WTC11 (cell line): ENCODE data around the gene INSM2. TPM values are rescaled to one million over a fixed set of nuclear protein-coding genes. Genes with fewer than 3 reads are reported as not detected.

Experiments
- ARID4B ChIP-seq: sonication (generic); formaldehyde crosslinking; IDR thresholded peaks from 2 replicates; pipeline ENCODE4 v1.8.0; 2023; ENCODE audit warnings: missing genetic modification reagents, mild to moderate bottlenecking, borderline replicate concordance
- CBFB ChIP-seq: sonication (generic); formaldehyde crosslinking; IDR thresholded peaks from 2 replicates; pipeline ENCODE4 v1.8.1; 2022; ENCODE audit warnings: mild to moderate bottlenecking, low read depth, missing genetic modification reagents
- CDX4 ChIP-seq: fragments of 250-450 bp; sonication (Bioruptor Pico); IDR thresholded peaks from 2 replicates; pipeline ENCODE4 v1.9.0; 2021; ENCODE audit warnings: moderate library complexity, mild to moderate bottlenecking, inconsistent platforms, borderline replicate concordance
- CREM ChIP-seq: sonication (generic); formaldehyde crosslinking; IDR thresholded peaks from 2 replicates; pipeline ENCODE4 v1.8.1; 2022; ENCODE audit warnings: mild to moderate bottlenecking, missing genetic modification reagents, moderate library complexity
- E2F5 ChIP-seq: sonication (generic); formaldehyde crosslinking; IDR thresholded peaks from 2 replicates; pipeline ENCODE4 v1.8.1; 2022; ENCODE audit warnings: mild to moderate bottlenecking, moderate library complexity, missing genetic modification reagents
- ELF4 ChIP-seq: sonication (generic); formaldehyde crosslinking; IDR thresholded peaks from 2 replicates; pipeline ENCODE4 v1.8.1; 2022; ENCODE audit warnings: low read depth, mild to moderate bottlenecking, moderate library complexity, missing genetic modification reagents
- ERG ChIP-seq: fragments of 250-450 bp; sonication (Bioruptor Pico); IDR thresholded peaks from 2 replicates; pipeline ENCODE4 v1.8.0; 2021; ENCODE audit warnings: mild to moderate bottlenecking
- ETV6 ChIP-seq: sonication (generic); formaldehyde crosslinking; IDR thresholded peaks from 2 replicates; pipeline ENCODE4 v1.8.1; 2022; ENCODE audit warnings: mild to moderate bottlenecking, missing genetic modification reagents
- FOXJ3 ChIP-seq: sonication (generic); formaldehyde crosslinking; IDR thresholded peaks from 2 replicates; pipeline ENCODE4 v1.9.0; 2021; ENCODE audit warnings: missing genetic modification reagents, mild to moderate bottlenecking, borderline replicate concordance
- FOXK1 ChIP-seq: sonication (generic); formaldehyde crosslinking; IDR thresholded peaks from 2 replicates; pipeline ENCODE4 v1.8.0; 2022; ENCODE audit warnings: mild to moderate bottlenecking, moderate library complexity, missing genetic modification reagents
- FOXP1 ChIP-seq: sonication (generic); formaldehyde crosslinking; IDR thresholded peaks from 2 replicates; pipeline ENCODE4 v1.8.0; 2022; ENCODE audit warnings: missing genetic modification reagents, mild to moderate bottlenecking, moderate library complexity, borderline replicate concordance
- HMGA2 ChIP-seq: fragments of 250-450 bp; sonication (Bioruptor Pico); IDR thresholded peaks from 2 replicates; pipeline ENCODE4 v1.4.0; 2021; ENCODE audit warnings: mild to moderate bottlenecking, moderate library complexity
- IRF1 ChIP-seq: sonication (generic); formaldehyde crosslinking; IDR thresholded peaks from 2 replicates; pipeline ENCODE4 v1.8.0; 2023; ENCODE audit warnings: missing genetic modification reagents
- IRF2 ChIP-seq: sonication (generic); formaldehyde crosslinking; IDR thresholded peaks from 2 replicates; pipeline ENCODE4 v1.8.0; 2022; ENCODE audit warnings: low read depth, missing genetic modification reagents, borderline replicate concordance
- JUN ChIP-seq: sonication (generic); formaldehyde crosslinking; IDR thresholded peaks from 2 replicates; pipeline ENCODE4 v1.8.0; 2023; ENCODE audit warnings: mild to moderate bottlenecking, missing genetic modification reagents
- KAT7 ChIP-seq: sonication (generic); formaldehyde crosslinking; IDR thresholded peaks from 2 replicates; pipeline ENCODE4 v1.8.1; 2023; ENCODE audit warnings: missing genetic modification reagents, mild to moderate bottlenecking, borderline replicate concordance
- MAX ChIP-seq: sonication (generic); formaldehyde crosslinking; IDR thresholded peaks from 2 replicates; pipeline ENCODE4 v1.8.0; 2022; ENCODE audit warnings: mild to moderate bottlenecking, missing genetic modification reagents
- NFATC4 ChIP-seq: fragments of 250-450 bp; sonication (Bioruptor Pico); IDR thresholded peaks from 2 replicates; pipeline ENCODE4 v1.9.0; 2021; ENCODE audit warnings: mild to moderate bottlenecking
- NR1H2 ChIP-seq: sonication (generic); formaldehyde crosslinking; IDR thresholded peaks from 2 replicates; pipeline ENCODE4 v1.9.0; 2021; ENCODE audit warnings: mild to moderate bottlenecking, moderate library complexity, missing genetic modification reagents
- OVOL2 ChIP-seq: fragments of 250-450 bp; sonication (Bioruptor Pico); IDR thresholded peaks from 2 replicates; pipeline ENCODE4 v1.9.0; 2021; ENCODE audit warnings: mild to moderate bottlenecking, borderline replicate concordance
- RELA ChIP-seq: sonication (generic); formaldehyde crosslinking; IDR thresholded peaks from 2 replicates; pipeline ENCODE4 v1.8.1; 2022; ENCODE audit warnings: missing genetic modification reagents, mild to moderate bottlenecking, borderline replicate concordance
- SMAD3 ChIP-seq: sonication (generic); formaldehyde crosslinking; IDR thresholded peaks from 2 replicates; pipeline ENCODE4 v1.8.0; 2022; ENCODE audit warnings: missing genetic modification reagents, mild to moderate bottlenecking, borderline replicate concordance
- SP1 ChIP-seq: sonication (generic); formaldehyde crosslinking; conservative IDR thresholded peaks from 2 replicates; pipeline ENCODE4 v1.8.1; 2022; ENCODE audit warnings: missing genetic modification reagents
- TEAD4 ChIP-seq: sonication (generic); formaldehyde crosslinking; IDR thresholded peaks from 2 replicates; pipeline ENCODE4 v1.8.0; 2022; ENCODE audit warnings: mild to moderate bottlenecking, missing genetic modification reagents
- ZNF219 ChIP-seq: sonication (generic); formaldehyde crosslinking; IDR thresholded peaks from 2 replicates; pipeline ENCODE4 v1.8.0; 2023; ENCODE audit warnings: missing genetic modification reagents, mild to moderate bottlenecking, borderline replicate concordance
- ZNF232 ChIP-seq: sonication (generic); formaldehyde crosslinking; IDR thresholded peaks from 2 replicates; pipeline ENCODE4 v1.8.0; 2022; ENCODE audit warnings: mild to moderate bottlenecking, missing genetic modification reagents
- ZNF281 ChIP-seq: sonication (generic); formaldehyde crosslinking; IDR thresholded peaks from 2 replicates; pipeline ENCODE4 v1.8.0; 2023; ENCODE audit warnings: mild to moderate bottlenecking, missing genetic modification reagents
- ZNF317 ChIP-seq: sonication (generic); formaldehyde crosslinking; IDR thresholded peaks from 2 replicates; pipeline ENCODE4 v1.8.1; 2023; ENCODE audit warnings: low read depth, mild to moderate bottlenecking, moderate library complexity, missing genetic modification reagents, borderline replicate concordance
- ZNF396 ChIP-seq: fragments of 250-450 bp; sonication (Bioruptor Pico); IDR thresholded peaks from 2 replicates; pipeline ENCODE4 v1.8.0; 2021; ENCODE audit warnings: mild to moderate bottlenecking, moderate library complexity, borderline replicate concordance
- total RNA-seq: library from RNA; stranded (reverse); gene quantifications from 3 replicates; pipeline ENCODE4 v1.2.3, GENCODE V29; 2021

Gene INSM2
- total RNA-seq, 1 experiment from 2014 or later = 0.07 TPM

GRCh38 chr14:35534873-35535482 lies 1.0 kb downstream of the INSM2 start (continued):
- TF ChIP-seq ARID4B (CRISPR knock-in tag) = peak; percentile 100
- peak; percentile 100 for TF ChIP-seq KAT7 (CRISPR knock-in tag)
- peak; percentile 95 for TF ChIP-seq ZNF317 (CRISPR knock-in tag)
- no peak for TF ChIP-seq OVOL2
- TF ChIP-seq CDX4 (CRISPR knock-in tag) = no peak
- TF ChIP-seq HMGA2 = no peak
- TF ChIP-seq ERG (CRISPR knock-in tag) = peak; percentile 95
- TF ChIP-seq MAX (CRISPR knock-in tag) = peak; percentile 97
- TF ChIP-seq ZNF219 (CRISPR knock-in tag) = peak; percentile 100
- peak; percentile 100 for TF ChIP-seq SMAD3 (CRISPR knock-in tag)
- TF ChIP-seq RELA (CRISPR knock-in tag) = peak; percentile 100
- TF ChIP-seq TEAD4 = peak; percentile 100
- TF ChIP-seq ETV6 (CRISPR knock-in tag) = peak; percentile 100
- peak; percentile 100 for TF ChIP-seq FOXP1 (CRISPR knock-in tag)
- TF ChIP-seq CREM (CRISPR knock-in tag) = peak; percentile 97
- peak; percentile 82; the same call in 1 of the 2 replicates for TF ChIP-seq FOXJ3 (CRISPR knock-in tag)
- TF ChIP-seq IRF2 (CRISPR knock-in tag) = peak; percentile 99
- peak; percentile 99 for TF ChIP-seq CBFB
- TF ChIP-seq ELF4 (CRISPR knock-in tag) = peak; percentile 100
- peak; percentile 100 for TF ChIP-seq IRF1 (CRISPR knock-in tag)
- TF ChIP-seq NFATC4 (CRISPR knock-in tag) = 0 out of 2 replicates have a peak, but pooled peaks have one; percentile 68
- TF ChIP-seq JUN (CRISPR knock-in tag) = peak; percentile 100
- TF ChIP-seq ZNF396 = peak; percentile 97; the same call in 1 of the 2 replicates
- peak; percentile 97 for TF ChIP-seq E2F5 (CRISPR knock-in tag)
- TF ChIP-seq NR1H2 (CRISPR knock-in tag) = peak; percentile 98
- TF ChIP-seq SP1 (CRISPR knock-in tag) = peak; percentile 96
- TF ChIP-seq FOXK1 = peak; percentile 100
- peak; percentile 100 for TF ChIP-seq ZNF281
- peak; percentile 100 for TF ChIP-seq ZNF232
